GM12878 (cell line): ENCODE data around the gene FBXL5. TPM values are rescaled to one million over a fixed set of nuclear protein-coding genes. Genes with fewer than 3 reads are reported as not detected.

Experiments used
- ATAC-seq: fragments of 200-7000 bp; cut with Tn5 transposase; 3 replicates; pipeline ENCODE4 v1.9.1; 2020; ENCODE audit warnings: mild to moderate bottlenecking, moderate library complexity
- BruUV-seq: library from RNA; stranded (reverse); fragments of 400-500 nt; replicated peaks from 2 replicates; lab custom pipeline; 2021; lab: Mats Ljungman, UMichigan
- CTCF ChIA-PET: fragments of 300-600 bp; sonication (Branson Sonifier 250); formaldehyde crosslinking; extraction: SDS; loops from one replicate; lab custom pipeline; 2021; ENCODE audit warnings: inconsistent platforms; lab: Yijun Ruan, JAX
- POLR2A ChIA-PET: fragments of 350-600 bp; formaldehyde crosslinking; extraction: SDS; loops from one replicate; lab custom pipeline; 2021; ENCODE audit warnings: inconsistent platforms; lab: Charles Lee
- RAD21 ChIA-PET: fragments of 300-600 bp; sonication (Branson Sonifier 250); formaldehyde crosslinking; loops from one replicate; lab custom pipeline; 2023; ENCODE audit warnings: antibody characterized with exemption; ENCODE audit not compliant: unreplicated experiment; lab: Charles Lee
- SMC1A ChIA-PET: fragments of 300-600 bp; sonication (Branson Sonifier 250); formaldehyde crosslinking; loops from one replicate; lab custom pipeline; 2023; ENCODE audit not compliant: unreplicated experiment, uncharacterized antibody; lab: Charles Lee
- DNase-seq: peaks from one replicate; pipeline ENCODE4 v3.0.0-alpha.2; 2011; ENCODE audit warnings: low read depth, low spot score
- FAIRE-seq: peaks from 3 replicates; lab custom pipeline; 2011; peaks lifted over from hg19 to GRCh38; lab: Jason Lieb, UNC
- H2AFZ ChIP-seq: 2 replicates; pipeline ENCODE4 v1.6.0; 2011; ENCODE audit warnings: low read depth, low read length, control low read depth; ENCODE audit not compliant: control insufficient read depth
- H3K27ac ChIP-seq: 2 replicates; pipeline ENCODE4 v1.5.1; 2011; ENCODE audit warnings: control low read depth; ENCODE audit not compliant: control insufficient read depth, insufficient read depth
- H3K27me3 ChIP-seq, 2 experiments: replicated peaks in 1 of 2; 2 replicates each; pipeline versions ENCODE4 v1.6.0 to v1.6.1; 2011; ENCODE audit warnings: low read length in 1 of 2; ENCODE audit not compliant: control insufficient read depth in 2 of 2, insufficient read depth in 2 of 2
- H3K36me3 ChIP-seq, 2 experiments: 2 replicates each; pipeline ENCODE4 v1.5.1; 2011; ENCODE audit warnings: low read length in 1 of 2; ENCODE audit not compliant: control insufficient read depth in 2 of 2, insufficient read depth in 2 of 2
- H3K4me1 ChIP-seq: 2 replicates; pipeline ENCODE4 v1.6.1; 2011; ENCODE audit warnings: mild to moderate bottlenecking, low read length, moderate library complexity, mixed read lengths; ENCODE audit not compliant: control insufficient read depth, insufficient read depth
- H3K4me2 ChIP-seq: 2 replicates; pipeline ENCODE4 v1.6.0; 2011; ENCODE audit warnings: control low read depth; ENCODE audit not compliant: control insufficient read depth, insufficient read depth
- H3K4me3 ChIP-seq: fragments of 200-600 bp; sonication (generic); 2 replicates; pipeline ENCODE4 v1.5.1; 2016
- H3K79me2 ChIP-seq: 2 replicates; pipeline ENCODE4 v1.6.0; 2011; ENCODE audit warnings: low read length; ENCODE audit not compliant: control insufficient read depth, insufficient read depth
- H3K9ac ChIP-seq: 2 replicates; pipeline ENCODE4 v1.8.0; 2011; ENCODE audit warnings: low read length, control low read depth, mixed read lengths; ENCODE audit not compliant: control insufficient read depth, insufficient read depth
- H3K9me3 ChIP-seq: replicated peaks from 3 replicates; pipeline ENCODE4 v1.5.1; 2011; ENCODE audit warnings: mild to moderate bottlenecking, low read length; ENCODE audit not compliant: control insufficient read depth, insufficient read depth
- H4K20me1 ChIP-seq: 2 replicates; pipeline ENCODE4 v1.6.0; 2011; ENCODE audit not compliant: control insufficient read depth, insufficient read depth
- CEBPZ ChIP-seq: fragments of 150-350 bp; IDR thresholded peaks from 2 replicates; pipeline ENCODE4 v1.6.1; 2016; ENCODE audit warnings: low read depth, low read length
- DPF2 ChIP-seq: fragments of 450-650 bp; IDR thresholded peaks from 2 replicates; pipeline ENCODE4 v1.6.1; 2017; ENCODE audit warnings: mild to moderate bottlenecking
- ETV6 ChIP-seq, 2 experiments: fragments of 450-650 bp in 1 of 2; IDR thresholded peaks in 1 of 2; conservative IDR thresholded peaks in 1 of 2; 2 replicates each; pipeline ENCODE4 v1.6.1; 2014; ENCODE audit warnings: antibody characterized with exemption in 1 of 2, borderline replicate concordance in 1 of 2, low read depth in 1 of 2, mild to moderate bottlenecking in 1 of 2, moderate library complexity in 1 of 2
- HCFC1 ChIP-seq: fragments of 150-350 bp; IDR thresholded peaks from 2 replicates; pipeline ENCODE4 v1.6.1; 2014; ENCODE audit warnings: low read length
- HDGF ChIP-seq: fragments of 450-650 bp; IDR thresholded peaks from 2 replicates; pipeline ENCODE4 v1.6.1; 2016; ENCODE audit warnings: antibody characterized with exemption
- IRF4 ChIP-seq: IDR thresholded peaks from 2 replicates; pipeline ENCODE4 v1.6.1; 2011; ENCODE audit warnings: low read depth, low read length
- MYC ChIP-seq: IDR thresholded peaks from 2 replicates; pipeline ENCODE4 v1.6.1; 2011; ENCODE audit warnings: mild to moderate bottlenecking, low read length, moderate library complexity, inconsistent platforms; ENCODE audit not compliant: insufficient read depth, insufficient replicate concordance, insufficient read length, severe bottlenecking
- NFIC ChIP-seq: IDR thresholded peaks from 2 replicates; pipeline ENCODE4 v1.6.1; 2012; ENCODE audit warnings: low read depth, mild to moderate bottlenecking, inconsistent platforms, low read length, moderate library complexity
- NFXL1 ChIP-seq: fragments of 450-650 bp; IDR thresholded peaks from 2 replicates; pipeline ENCODE4 v1.6.1; 2017; ENCODE audit warnings: antibody characterized with exemption, mild to moderate bottlenecking, borderline replicate concordance
- NR2C1 ChIP-seq: fragments of 450-650 bp; IDR thresholded peaks from 2 replicates; pipeline ENCODE4 v1.6.1; 2017; ENCODE audit warnings: antibody characterized with exemption, mild to moderate bottlenecking, moderate library complexity
- PAX8 ChIP-seq: fragments of 450-650 bp; IDR thresholded peaks from 2 replicates; pipeline ENCODE4 v1.6.1; 2017; ENCODE audit warnings: mild to moderate bottlenecking, moderate library complexity
- SIN3A ChIP-seq: IDR thresholded peaks from 2 replicates; pipeline ENCODE4 v1.6.1; 2012; ENCODE audit warnings: low read depth, low read length, improper control_type of control experiment
- SMAD5 ChIP-seq: IDR thresholded peaks from 2 replicates; pipeline ENCODE4 v1.6.1; 2016; ENCODE audit warnings: antibody characterized with exemption, low read depth
- STAT3 ChIP-seq: IDR thresholded peaks from 2 replicates; pipeline ENCODE4 v1.6.1; 2011; ENCODE audit warnings: low read depth, low read length, improper control_type of control experiment
- WGBS: methylation state at CpG from one replicate; pipeline ENCODE4 v1.1.6; 2016; ENCODE audit warnings: low lambda C conversion rate; ENCODE audit not compliant: insufficient replicate concordance, insufficient coverage; ENCODE audit errors: missing lambda C conversion rate; 5-methylcytosine and 5-hydroxymethylcytosine counted together
- in situ Hi-C: fragments of 300-500 bp; cut with MboI; formaldehyde crosslinking; loops from 9 replicates; pipeline ENCODE4 v1.14.3; 2018; ENCODE audit warnings: mixed read lengths
- intact Hi-C: fragments of 100-400 bp; cut with micrococcal nuclease; formaldehyde crosslinking; loops from one replicate; pipeline ENCODE4 v1.14.2; 2022; ENCODE audit not compliant: unreplicated experiment
- polyA plus RNA-seq, 11 experiments: library from polyadenylated mRNA; depleted of rRNA in 4 of 11; unstranded in 6 of 11; stranded (reverse) in 5 of 11; fragments of >200 nt; fragmentation: Nextera tagmentation in 4 of 11; fragmentation: Illumina TruSeq in 1 of 11; extraction: Ambion mirVana in 4 of 11; extraction: Trizol in 1 of 11; gene quantifications; 1 replicate in 1 of 11; 2 replicates in 10 of 11; pipeline versions ENCODE4 v1.2.1 to v1.2.3, GENCODE V29; 2011 to 2016; ENCODE audit warnings: inconsistent platforms in 2 of 11, missing spikeins in 2 of 11, low read depth in 1 of 11
- total RNA-seq, 4 experiments: library from RNA; depleted of rRNA in 3 of 4; stranded (reverse); fragments of >200 nt in 3 of 4; fragmentation: Illumina TruSeq in 1 of 4; extraction: Trizol in 1 of 4; gene quantifications; 2 replicates each; pipeline versions ENCODE4 v1.2.1 to v1.2.3, GENCODE V29; 2013 to 2021

FBXL5 gene
- total and polyA plus RNA-seq, 10 of the 15 experiments (the other 5 are each of a cell fraction or from before 2014, with no cell fraction given): 10.1 to 46.2 (median 32.7) TPM

GRCh38 chr4:15575966-15576365 lies 79.2 kb downstream of the FBXL5 start (continued):
- TF ChIP-seq STAT3: no peak
- no peak for TF ChIP-seq NFIC
- TF ChIP-seq CEBPZ: no peak
- TF ChIP-seq DPF2: no peak

GRCh38 chr4:15569746-15570145 lies 85.4 kb downstream of the FBXL5 start:
- Histone ChIP-seq H3K27me3 (no peaks in the 10 kb centered on the region), H3K27ac (no peak overlapping the region), H2AFZ (no peak overlapping the region), H3K4me2 (no peak overlapping the region), H3K9me3 (no peaks in the 10 kb centered on the region), H3K4me3 (no peak overlapping the region), H3K9ac (no peak overlapping the region), H3K4me1 (no peaks in the 10 kb centered on the region), H3K79me2 (no peaks in the 10 kb centered on the region), H3K36me3 (no peaks in the 10 kb centered on the region), H4K20me1 (no peaks in the 10 kb centered on the region)
- 87% methylated on average over 5 of the region's 5 CpGs for WGBS
- DNase-seq (no peak), FAIRE-seq (no peak), ATAC-seq (no peak)
- CTCF ChIA-PET: no interaction called here
- intact Hi-C loops: no loop called here
- in situ Hi-C loops: no loop called here
- SMC1A ChIA-PET: no interaction called here
- RAD21 ChIA-PET: no interaction called here
- POLR2A ChIA-PET: no interaction called here
- BruUV-seq: no TSS peak
- TF ChIP-seq ETV6 (conservative IDR thresholded peaks at IDR 0.05 in 1 of 2, IDR thresholded peaks at IDR 0.05 in 1 of 2; ENCODE audit: borderline replicate concordance in 1 of 2, low read depth in 1 of 2): no peak
- TF ChIP-seq HCFC1: no peak
- TF ChIP-seq NFXL1: no peak
- no peak for TF ChIP-seq PAX8
- TF ChIP-seq SMAD5: no peak
- no peak for TF ChIP-seq CEBPZ
- TF ChIP-seq HDGF: no peak
- no peak for TF ChIP-seq IRF4
- TF ChIP-seq NR2C1: no peak
- no peak for TF ChIP-seq SIN3A
- TF ChIP-seq MYC: no peak
